ENCODE results near the gene DENND1B.
"Not testable (repeated sequence)": the region's sequence is repeated elsewhere in the genome, so short reads cannot be mapped to it uniquely, and the experiment has no call there.

The DENND1B gene

DNA sequence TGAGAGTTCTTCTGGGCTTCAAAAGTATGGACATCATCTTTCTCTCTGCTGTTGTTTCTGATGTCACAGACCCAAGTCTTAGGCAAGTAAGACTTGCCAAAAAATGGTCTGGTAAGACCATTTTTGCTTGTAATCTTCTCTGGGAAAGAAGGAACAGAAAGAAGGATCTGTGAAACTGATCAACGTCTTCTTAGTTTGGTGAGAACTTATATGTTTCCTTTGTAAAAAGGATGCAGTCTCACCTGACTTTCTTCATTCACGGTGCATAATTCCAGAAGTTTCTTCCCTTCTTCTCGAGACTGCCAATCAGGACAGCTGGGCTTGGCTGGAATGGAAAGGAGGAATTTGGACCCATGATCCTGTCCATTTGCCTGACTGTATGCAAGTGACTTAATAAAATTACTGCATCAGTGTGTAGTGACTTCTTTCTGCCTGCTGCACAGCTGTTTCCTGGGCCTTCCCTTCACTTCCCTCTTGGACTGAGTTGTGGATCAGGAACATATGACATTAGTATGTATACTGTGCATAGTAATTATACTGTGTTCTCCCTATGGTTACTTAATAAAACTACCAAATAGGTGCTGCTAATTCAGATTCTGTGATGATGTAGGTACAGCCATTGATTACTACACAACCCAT, 7.6 kb upstream of the DENND1B start:
- DNase-seq, result no peak

DNA sequence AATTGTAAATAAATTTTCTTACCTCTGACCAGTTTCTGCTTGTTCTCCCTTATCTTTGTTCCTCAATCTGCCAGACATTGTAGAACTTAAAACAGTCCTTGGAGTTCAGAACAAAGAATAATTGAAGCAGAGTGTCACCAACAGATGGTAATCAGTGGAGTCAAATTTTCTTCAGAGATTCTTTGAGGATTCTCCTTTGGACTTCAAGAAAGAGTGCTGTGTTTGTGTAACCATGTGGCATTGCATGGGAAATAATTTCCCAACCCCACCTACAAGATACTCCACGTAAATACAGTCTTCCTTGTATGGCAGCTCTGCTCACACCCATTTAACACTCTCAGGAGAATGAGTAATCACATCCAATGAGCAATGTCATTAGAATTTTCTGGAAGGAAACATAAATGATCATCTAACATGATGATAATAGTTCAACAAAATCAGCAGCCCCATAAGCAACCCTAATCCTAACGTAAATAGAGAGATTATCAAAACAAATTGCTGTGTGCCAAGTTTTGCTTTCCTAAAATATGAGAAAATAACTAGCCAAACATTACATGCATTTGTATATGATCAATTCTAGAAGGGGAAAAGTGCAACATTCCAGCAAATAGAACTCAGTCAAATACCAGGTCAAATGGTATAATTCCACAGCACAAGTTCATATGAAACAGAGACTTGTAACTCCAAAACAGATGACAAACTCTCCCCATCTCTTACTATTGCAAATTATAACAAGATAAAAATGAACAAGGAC, 6.9 kb upstream of the DENND1B start:
- no peak for DNase-seq

DNA sequence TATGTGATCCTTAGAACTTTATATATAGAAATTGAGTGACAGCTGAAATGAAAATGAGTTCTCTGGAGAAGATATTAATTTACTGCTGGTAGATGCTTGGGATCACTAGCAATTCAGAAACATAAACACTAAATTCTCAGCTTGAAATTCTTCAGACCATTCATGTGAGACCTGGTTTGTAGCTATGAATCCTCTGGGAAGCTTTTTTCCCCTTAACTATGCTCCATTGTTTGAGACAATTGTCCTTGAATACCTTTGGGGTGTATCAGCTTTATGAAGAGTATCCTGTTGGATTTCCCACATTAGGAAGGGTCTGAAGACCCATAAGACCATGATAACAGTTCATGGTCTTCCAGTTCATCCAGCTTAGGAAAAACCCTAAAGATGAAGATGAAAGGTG, 4.6 kb upstream of the DENND1B start:
- DNase-seq, result no peak

DNA sequence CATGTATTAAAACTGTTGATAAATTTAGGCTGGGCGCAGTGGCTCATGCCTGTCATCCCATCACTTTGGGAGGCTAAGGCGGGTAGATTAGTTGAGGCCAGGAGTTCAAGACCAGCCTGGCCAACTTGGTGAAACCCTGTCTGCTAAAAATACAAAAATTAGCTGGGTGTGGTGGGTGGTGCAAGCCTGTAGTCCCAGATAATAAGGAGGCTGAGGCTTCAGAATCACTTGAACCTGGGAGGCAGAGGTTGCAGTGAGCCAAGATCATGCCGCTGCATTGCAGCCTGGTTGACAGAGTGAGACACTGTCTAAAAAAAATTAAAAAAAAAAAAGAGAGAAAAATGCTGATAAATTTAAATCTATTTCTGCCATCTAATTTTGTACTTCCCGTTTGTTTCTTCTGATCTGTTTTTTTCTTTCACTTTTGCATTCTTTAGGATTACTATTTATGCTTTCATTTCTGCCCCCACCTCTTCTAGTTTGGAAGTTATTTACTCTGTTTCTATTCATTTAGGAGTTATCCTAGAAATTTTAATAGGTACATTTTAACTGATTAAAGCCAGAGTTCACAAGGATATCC, 3.2 kb upstream of the DENND1B start:
- DNase-seq, result no peak

DNA sequence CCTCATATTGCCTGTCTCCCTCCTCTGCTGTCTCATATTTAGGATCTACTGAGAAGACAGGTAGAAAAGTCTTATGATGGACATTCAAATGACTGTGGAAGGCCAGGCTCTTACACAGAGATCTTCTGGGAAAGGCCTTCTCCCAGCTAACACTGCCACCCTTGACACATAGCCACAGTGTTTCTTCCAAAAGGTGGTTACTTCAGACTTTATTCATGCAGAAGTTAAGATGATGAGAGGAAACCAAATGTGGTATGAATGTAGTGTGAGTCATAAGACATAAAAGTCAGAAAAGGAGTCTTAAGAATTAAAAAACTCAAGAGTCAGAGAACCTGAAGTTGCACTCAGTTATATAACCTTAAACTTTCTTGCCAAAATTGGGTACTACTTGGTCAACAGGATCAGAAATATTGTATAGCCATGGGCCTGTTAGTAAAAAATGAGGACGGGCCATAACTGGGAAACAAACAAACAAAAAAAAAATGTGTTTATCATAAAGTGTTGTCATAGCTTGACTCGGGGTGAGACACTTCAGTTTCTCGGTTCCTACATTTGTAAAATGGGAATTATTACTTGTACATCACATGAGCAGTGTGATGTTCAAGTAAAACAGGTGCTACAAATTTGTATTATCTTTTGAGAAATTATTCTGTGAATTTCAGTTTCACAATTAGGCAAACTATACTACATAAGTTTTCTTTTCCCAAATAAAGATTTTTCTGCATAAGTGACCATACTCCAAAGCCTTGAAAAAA, 1.2 kb upstream of the DENND1B start:
- no peak for DNase-seq

DNA sequence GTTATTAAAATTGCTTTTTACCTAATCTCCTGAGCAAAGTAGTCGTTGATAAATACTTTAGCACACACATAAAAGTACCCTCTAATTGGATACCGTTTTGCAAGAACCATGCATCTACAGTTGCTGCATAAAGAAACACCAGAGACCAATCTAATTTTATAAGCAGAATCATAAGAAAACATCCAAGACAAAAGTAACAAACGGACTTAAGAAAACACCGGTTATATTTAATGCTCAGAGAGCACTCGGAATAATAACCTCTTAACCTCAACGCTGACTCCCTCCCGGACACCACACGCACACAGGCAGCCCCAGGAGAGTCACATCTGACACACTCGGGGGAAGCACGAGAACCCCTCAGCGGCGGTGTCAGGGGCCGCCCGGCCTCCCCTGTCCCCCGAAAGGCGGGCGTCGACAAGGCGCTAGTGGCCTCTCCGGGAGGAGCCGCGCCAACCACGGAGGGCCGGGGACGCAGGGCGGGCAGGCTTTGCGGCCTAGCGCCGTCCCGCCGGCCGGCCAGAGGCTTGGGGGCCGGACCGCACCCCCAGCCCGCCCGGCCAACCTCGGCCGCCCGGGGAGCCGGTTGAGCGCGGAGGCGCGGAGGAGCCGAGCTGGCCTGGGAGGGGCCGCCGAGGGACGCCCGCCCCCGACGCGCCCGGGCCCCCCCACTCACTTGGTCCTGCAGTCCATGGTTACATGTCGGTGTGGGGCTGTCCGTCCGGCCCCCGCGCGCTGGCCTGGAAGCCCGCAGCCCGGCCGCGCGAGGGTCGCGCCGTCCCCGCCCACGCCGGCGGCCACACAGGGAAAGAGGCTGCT, 606 bp downstream of the DENND1B start:
- no peak for DNase-seq

DNA sequence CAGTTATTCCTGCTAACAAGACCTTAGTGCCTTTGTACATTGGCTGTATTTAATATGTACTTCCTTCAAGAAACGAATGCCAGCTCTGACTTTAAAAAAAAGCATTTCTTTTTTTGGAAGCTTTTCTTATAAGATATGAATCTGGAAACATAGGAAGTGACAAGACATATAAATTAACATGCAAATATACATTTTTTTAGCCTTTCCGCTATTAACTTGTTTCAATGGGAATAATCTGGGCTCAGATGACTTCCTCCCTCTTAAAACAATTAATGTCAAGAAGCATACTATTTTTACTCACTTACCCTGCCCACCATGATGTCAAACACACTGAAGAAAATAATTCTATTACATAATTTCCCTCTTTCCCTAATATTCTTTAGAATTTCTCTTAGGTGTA, 1.4 kb downstream of the DENND1B start:
- no peak for DNase-seq

DNA sequence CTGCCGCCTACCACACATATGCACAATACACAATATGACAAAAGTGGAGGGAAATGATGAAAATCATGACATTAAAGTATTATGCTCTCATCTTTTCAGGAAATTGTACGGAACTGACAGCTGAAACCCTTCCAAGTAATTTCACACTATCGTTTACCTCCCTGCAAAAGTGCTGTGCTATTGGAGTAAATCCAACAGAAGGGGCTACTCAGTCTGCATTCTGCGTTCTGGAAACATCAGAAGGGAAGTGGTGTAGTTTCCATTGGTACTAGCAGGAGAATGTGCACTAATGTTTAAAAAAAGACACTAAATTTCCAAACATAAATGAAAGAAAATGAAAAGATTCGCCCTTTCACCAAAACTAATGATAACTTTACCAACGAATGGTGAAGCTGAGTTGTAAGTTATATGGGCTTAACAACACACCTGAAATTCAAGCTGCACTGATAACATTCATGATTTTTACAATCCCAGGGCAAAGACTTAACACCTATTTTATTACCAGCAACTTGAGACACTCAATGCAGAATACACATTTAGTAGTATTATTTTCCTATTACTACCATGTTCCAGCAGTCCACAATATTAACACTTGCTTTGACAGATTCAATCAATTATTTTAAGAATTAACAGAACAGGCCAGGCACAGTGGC, 3.2 kb downstream of the DENND1B start:
- no peak for DNase-seq

DNA sequence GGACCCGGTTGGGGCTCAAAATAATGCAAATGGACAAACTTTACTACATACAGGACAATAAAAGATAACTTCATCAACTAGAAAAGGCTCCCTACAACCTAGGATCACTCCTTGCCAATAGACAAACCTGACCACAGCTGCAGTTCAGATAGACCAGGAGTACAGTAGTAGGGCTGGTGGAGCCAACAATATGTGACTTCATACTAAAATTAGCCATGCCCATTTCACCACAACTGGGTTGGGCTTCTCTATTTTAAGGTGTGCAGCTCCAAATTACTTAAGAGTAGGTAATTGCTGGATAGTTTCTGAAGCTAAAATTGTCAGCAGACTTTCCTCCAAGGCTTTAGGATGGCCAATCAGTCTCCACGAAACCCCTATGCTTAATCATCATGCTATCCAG, 3.9 kb downstream of the DENND1B start:
- DNase-seq, result no peak

DNA sequence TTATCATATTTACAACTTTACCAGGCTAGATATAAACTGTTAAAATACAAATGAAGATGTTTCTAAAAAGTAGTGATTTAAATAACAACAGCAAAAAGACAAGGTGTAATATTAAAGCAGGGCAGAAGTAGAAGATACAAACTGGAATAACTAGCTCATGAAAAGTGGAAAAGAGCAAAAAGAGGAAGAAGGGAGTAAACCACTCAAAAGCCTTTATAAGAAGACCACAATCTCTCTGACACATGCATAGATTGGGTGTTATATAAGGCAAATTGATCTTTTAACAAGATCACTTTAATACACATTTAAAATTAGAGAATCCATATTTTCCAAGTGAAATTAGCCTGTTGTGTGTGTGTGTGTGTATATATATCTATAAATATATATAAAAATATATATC, 5.0 kb downstream of the DENND1B start:
- DNase-seq, result no peak

DNA sequence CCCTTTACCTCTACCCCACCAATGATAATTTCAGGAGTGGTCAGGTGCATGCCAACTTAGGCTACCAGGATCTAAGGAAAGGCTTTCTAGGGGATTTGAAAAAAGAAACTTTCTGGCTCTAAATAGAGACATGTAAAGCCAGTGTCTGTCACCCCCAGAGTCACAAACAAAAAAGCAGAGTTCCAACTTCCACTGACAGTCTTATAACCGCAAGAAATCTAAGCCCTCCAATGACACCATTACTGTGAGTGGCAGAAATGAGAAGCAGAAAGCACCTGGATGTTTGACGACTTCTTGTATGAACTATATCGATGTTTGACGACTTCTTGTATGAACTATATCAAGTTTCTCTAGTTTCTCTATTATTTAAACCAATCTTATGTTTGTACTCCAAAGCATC, 6.0 kb downstream of the DENND1B start:
- no peak for DNase-seq

DNA sequence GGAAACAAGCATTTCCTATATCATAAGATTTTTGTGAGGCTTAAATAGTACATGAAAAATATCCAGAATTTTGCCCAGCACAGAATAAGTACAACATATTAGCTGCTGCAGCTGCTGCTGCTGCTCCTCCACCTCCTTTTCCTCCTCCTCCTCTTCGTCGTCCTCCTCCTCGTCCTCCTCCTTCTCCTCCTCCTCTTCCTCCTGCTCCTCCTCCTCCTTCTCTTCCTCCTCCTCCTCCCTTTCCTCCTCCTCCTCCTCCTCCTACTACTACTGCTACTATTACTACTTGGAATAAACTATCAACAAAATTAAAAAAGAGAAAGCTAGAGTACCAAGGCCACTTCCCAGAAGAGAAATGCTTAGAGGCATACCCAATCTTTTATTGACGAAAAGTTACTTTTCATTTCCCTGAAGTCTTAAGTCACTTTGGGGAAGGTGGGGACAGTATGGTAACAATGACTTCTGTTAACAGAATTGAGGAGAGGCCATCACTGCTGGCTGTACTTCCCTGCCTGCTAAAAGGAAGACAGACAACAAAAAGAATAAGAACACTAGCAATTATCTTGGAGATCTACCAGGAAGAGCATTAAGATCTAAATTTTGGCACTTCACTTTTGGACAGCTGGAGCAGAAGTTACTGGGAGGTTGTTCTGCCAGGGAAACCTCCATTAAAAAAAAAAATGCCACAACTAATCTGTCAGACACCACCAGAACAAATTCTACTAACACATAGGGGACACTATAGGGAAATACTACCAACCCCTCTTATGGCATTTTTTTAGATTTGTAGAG, 7.1 kb downstream of the DENND1B start:
- DNase-seq, result no peak

DNA sequence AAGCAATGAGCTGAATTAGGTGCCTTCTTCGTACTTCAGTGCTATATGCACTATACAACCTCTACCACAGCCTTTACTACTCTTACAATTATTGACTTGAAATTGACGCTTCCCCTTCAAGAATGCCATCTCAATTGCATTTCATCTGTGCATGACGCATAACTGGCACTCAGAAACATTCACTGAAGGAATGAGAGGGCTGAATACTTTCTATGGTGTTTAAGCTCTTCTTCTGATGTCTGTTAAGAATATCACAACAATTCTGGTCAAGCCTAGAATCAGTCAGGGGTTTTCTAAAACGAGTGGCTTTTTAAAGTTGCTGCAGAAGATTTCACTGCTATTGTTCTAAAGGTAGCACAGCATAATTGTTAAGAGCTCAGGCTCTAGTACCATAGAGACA, 11.5 kb downstream of the DENND1B start:
- no peak for DNase-seq

DNA sequence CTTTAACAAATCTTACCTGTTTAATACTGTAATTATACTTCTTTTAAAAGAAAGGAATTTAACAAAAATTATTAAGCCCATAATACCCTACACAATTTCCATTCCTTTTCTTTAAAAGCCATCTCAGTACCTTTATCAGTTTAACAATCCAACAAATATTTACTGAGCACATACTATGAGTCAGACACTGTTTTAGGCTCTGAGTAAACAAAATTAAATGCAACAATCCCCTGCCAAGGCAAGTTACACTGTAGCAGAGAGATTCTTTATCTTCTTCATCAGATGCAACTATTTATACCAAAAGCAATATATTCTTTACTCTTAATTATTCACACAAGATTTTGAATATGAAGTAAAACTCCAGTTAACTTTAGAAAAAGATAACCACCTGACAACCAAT, 12.0 kb downstream of the DENND1B start:
- DNase-seq, result no peak

DNA sequence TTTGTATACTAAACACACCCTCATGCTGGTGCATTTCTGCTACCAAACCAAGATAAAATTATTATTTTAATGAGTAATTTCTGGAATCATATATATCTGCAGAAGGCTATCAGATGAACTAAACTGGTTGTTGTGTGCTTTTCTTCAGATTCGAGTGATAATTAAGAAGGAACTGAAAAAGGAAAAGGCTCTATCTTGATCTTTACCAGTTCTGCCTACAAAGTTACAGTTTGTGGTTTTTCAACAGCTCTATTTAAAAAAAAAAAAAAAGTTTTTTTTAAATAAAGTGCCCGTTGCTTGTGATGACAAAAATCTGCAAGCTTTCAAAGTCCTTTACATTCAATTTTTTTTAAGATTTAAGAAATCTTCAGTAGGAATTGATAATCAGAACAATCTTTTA, 13.6 kb downstream of the DENND1B start:
- DNase-seq, result no peak

DNA sequence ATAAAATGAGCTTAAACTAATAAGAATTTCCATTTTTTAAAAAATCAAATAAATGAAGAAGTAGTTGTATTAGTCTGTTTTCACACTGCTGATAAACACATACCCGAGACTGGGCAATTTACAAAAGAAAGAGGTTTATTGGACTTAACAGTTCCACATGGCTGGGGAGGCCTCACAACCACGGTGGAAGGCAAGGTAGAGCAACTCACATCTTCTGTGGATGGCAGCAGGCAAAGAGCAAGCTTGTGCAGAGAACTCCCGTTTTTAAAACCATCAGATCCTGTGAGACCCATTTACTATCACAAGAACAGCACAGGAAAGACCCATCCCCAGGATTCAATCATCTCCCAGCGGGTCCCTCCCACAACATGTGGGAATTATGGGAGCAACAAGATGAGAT, 19.7 kb downstream of the DENND1B start:
- DNase-seq, result not testable (repeated sequence)

DNA sequence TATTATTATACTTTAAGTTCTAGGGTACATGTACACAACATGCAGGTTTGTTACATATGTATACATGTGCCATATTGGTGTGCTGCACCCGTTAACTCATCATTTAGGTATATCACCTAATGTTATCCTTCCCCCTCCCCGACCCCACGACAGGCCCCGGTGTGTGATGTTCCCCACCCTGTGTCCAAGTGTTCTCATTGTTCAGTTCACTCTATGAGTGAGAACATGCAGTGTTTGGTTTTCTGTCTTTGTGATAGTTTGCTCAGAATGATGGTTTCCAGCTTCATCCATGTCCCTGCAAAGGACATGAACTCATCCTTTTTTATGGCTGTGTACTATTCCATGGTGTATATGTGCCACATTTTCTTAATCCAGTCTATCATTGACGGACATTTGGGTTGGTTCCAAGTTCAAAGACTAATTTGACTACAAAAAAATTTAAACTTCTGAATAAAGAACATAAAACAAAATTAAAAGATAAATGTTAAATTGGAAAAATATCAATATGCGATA, 22.6 kb downstream of the DENND1B start:
- not testable (repeated sequence) for DNase-seq

DNA sequence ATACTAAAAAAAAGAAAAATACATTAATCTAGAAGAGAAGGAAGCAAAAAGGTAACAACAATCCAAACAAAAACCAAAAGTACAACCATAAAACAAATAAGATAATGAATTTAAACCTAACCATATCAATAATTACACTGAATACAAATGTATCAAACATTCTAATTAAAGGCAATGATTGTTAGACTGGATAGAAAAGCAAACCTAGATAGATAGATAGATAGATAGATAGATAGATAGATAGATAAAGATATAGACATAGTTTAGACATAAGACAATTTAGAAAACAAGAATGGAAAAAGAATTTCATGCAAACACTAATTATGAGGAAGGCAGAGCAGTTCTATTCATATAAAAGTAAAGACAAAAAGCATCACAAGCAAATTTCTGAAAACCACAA, 24.9 kb downstream of the DENND1B start:
- no peak for DNase-seq

DNA sequence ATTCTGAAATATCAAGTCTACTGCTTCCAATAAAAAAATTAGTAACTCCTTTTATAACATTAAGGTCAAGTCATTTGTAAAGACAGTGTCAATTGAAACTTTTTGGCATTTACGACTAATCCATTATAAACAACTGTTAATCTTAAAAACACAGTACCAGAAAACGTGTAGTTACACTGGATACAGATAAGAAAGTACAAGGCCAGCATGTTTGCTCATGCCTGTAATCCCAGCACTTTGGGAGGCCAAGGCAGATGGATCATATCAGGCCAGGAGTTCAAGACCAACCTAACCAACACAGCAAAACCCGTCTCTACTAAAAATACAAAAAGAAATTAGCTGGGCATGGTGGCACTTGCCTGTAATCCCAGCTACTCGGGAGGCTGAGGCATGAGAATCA, 29.4 kb downstream of the DENND1B start:
- no peak for DNase-seq

DNA sequence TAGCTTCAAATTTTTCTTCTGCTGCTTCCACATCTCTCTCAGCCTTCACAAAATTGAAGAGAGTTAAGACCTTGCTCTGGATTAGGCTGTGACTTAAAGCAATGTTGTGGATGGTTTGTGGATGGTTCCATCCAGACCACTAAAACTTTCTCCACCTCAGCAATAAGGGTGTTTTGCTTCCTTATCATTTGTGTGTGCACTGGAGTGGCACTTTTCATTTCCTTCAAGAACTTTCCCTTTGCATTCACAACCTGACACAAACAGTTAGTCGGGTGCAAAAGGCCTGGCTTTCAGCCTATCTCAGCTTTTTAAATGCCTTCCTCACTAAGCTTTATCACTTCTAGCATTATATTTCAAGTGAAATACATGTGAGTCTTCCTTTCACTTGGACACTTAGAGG, 30.3 kb downstream of the DENND1B start:
- DNase-seq, result no peak

DNA sequence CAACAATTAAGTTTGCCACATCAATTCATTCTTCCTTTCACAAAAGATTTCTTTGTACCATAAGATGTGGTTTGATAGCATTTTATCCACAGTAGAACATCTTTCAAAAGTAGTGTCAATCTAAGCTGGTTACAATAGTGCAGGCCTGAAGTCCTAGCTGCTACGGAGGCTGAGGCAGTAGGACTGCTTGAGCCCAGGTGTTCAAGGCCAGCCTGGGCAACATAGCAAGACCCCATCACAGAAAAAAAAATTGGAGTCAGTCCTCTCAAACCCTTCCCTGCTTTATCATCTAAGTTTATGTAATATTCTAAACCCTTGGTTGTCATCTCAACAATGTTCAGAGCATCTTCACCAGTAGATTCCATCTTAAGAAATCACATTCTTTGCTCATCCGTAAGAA, 31.7 kb downstream of the DENND1B start:
- no peak for DNase-seq

Measured in NCI-H510A treated with DMSO at 0.1 percent for 48 hours (cell line).